ENCODE results near the gene MICA.

DNA sequence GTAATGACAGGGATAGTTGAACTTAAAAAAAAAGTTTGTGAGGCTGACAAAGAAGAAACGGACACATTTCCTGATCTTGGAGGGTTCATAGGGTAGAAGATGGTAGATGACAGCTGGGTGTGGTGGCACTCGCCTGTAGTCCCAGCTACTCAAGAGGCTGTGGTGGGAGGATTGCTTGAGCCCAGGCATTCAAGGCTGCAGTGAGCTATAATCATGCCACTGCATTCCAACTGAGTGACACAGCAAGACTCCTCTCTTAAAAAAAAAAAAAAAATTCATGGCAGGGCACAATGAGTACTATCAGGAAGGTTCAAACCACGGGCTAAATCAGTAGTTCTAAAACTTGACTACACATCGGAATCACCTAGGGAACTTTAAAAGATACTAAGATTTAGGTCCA lies 2.0 kb upstream of the MICA start:
- TF ChIP-seq, protein P1, sequence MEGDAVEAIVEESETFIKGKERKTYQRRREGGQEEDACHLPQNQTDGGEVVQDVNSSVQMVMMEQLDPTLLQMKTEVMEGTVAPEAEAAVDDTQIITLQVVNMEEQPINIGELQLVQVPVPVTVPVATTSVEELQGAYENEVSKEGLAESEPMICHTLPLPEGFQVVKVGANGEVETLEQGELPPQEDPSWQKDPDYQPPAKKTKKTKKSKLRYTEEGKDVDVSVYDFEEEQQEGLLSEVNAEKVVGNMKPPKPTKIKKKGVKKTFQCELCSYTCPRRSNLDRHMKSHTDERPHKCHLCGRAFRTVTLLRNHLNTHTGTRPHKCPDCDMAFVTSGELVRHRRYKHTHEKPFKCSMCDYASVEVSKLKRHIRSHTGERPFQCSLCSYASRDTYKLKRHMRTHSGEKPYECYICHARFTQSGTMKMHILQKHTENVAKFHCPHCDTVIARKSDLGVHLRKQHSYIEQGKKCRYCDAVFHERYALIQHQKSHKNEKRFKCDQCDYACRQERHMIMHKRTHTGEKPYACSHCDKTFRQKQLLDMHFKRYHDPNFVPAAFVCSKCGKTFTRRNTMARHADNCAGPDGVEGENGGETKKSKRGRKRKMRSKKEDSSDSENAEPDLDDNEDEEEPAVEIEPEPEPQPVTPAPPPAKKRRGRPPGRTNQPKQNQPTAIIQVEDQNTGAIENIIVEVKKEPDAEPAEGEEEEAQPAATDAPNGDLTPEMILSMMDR (IDR thresholded peaks at IDR 0.05; ENCODE audit: low read depth, low read length, missing input control) = no peak
- TF ChIP-seq YY1 (IDR thresholded peaks at IDR 0.05) (no peak), REST (IDR thresholded peaks at IDR 0.05) (no peak), TAF1 (conservative IDR thresholded peaks at IDR 0.05) (no peak)
- TF ChIP-seq, protein P2, sequence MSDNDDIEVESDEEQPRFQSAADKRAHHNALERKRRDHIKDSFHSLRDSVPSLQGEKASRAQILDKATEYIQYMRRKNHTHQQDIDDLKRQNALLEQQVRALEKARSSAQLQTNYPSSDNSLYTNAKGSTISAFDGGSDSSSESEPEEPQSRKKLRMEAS (IDR thresholded peaks at IDR 0.05) = no peak

All from liver (tissue), 3 donors.